ENCODE results near the gene CAND1. TPM values are rescaled to one million over a fixed set of nuclear protein-coding genes. Genes with fewer than 3 reads are reported as not detected.

The CAND1 gene
- total RNA-seq, 6 donors from 2014 or later: 39.2 to 96.3 (median 87.5) TPM

- H3K27ac ChIP-seq: no peak overlapping the region
- ATAC-seq (ENCODE audit: low FRiP score in 2 of 2): no peak
- no peak for DNase-seq
- H3K27me3 ChIP-seq: no peaks in the 10 kb centered on the region
- H3K4me3 ChIP-seq: no peak overlapping the region
- no peaks in the 10 kb centered on the region for H3K9me3 ChIP-seq
- H3K4me1 ChIP-seq: no peaks in the 10 kb centered on the region
- H3K36me3 ChIP-seq: no peaks in the 10 kb centered on the region
- TF ChIP-seq POLR2AphosphoS5 (IDR thresholded peaks at IDR 0.05) (no peak), CTCF (IDR thresholded peaks at IDR 0.05) (no peak), POLR2A (IDR thresholded peaks at IDR 0.05) (no peak), EP300 (IDR thresholded peaks at IDR 0.05) (no peak)
- 97 to 98% methylated on average over 2 of the region's 2 CpGs for WGBS, 2 donors
Observed at GRCh38 chr12:67344979-67345710, 76.0 kb downstream of the CAND1 start.

GRCh38 chr12:67348683-67349082 is 79.5 kb downstream of the CAND1 start:
- no peak for ATAC-seq (ENCODE audit: low FRiP score in 2 of 2)
- no peak overlapping the region for H3K4me3 ChIP-seq
- TF ChIP-seq POLR2AphosphoS5 (IDR thresholded peaks at IDR 0.05) (no peak), POLR2A (IDR thresholded peaks at IDR 0.05) (no peak), EP300 (IDR thresholded peaks at IDR 0.05) (no peak), CTCF (IDR thresholded peaks at IDR 0.05) (no peak)

GRCh38 chr12:67352682-67353081 is 83.5 kb downstream of the CAND1 start:
- TF ChIP-seq POLR2AphosphoS5 (IDR thresholded peaks at IDR 0.05) (no peak), CTCF (IDR thresholded peaks at IDR 0.05) (no peak), POLR2A (IDR thresholded peaks at IDR 0.05) (no peak), EP300 (IDR thresholded peaks at IDR 0.05) (no peak)
- no peak overlapping the region for H3K27ac ChIP-seq
- no peak for DNase-seq
- no peaks in the 10 kb centered on the region for H3K9me3 ChIP-seq
- no peak overlapping the region for H3K4me3 ChIP-seq
- no peaks in the 10 kb centered on the region for H3K36me3 ChIP-seq
- no peaks in the 10 kb centered on the region for H3K27me3 ChIP-seq
- WGBS, 2 donors: 41 to 65% methylated on average over 2 of the region's 2 CpGs
- H3K4me1 ChIP-seq: peaks cover 0 to 17% (median 6%) of the 10 kb centered on the region in 4 donors
- ATAC-seq (ENCODE audit: low FRiP score in 2 of 2): no peak

More at GRCh38 chr12:67348683-67349082, 79.5 kb downstream of the CAND1 start:
- no peak for DNase-seq
- Histone ChIP-seq H3K27ac (no peak overlapping the region), H3K36me3 (no peaks in the 10 kb centered on the region), H3K27me3 (no peaks in the 10 kb centered on the region), H3K4me1 (no peaks in the 10 kb centered on the region), H3K9me3 (no peaks in the 10 kb centered on the region)
- 82 to 84% methylated on average over 2 of the region's 2 CpGs for WGBS, 2 donors

GRCh38 chr12:67354322-67354721 is 85.2 kb downstream of the CAND1 start:
- 25 to 47% methylated on average over 5 of the region's 5 CpGs for WGBS, 2 donors
- Histone ChIP-seq H3K4me1 (peaks cover 0 to 22% (median 6%) of the 10 kb centered on the region in 4 donors), H3K9me3 (no peaks in the 10 kb centered on the region), H3K27me3 (no peaks in the 10 kb centered on the region), H3K27ac (peak overlapping the region in 1 of 4 donors; percentile 20), H3K4me3 (no peak overlapping the region), H3K36me3 (no peaks in the 10 kb centered on the region)
- ATAC-seq (ENCODE audit: low FRiP score in 2 of 2): peak in 1 of 2 donors; percentile 25
- TF ChIP-seq POLR2AphosphoS5 (IDR thresholded peaks at IDR 0.05): no peak
- no peak for TF ChIP-seq CTCF (IDR thresholded peaks at IDR 0.05)
- TF ChIP-seq POLR2A (IDR thresholded peaks at IDR 0.05): no peak
- TF ChIP-seq EP300 (IDR thresholded peaks at IDR 0.05): no peak
- no peak for DNase-seq

- Histone ChIP-seq H3K4me1 (peaks cover 0 to 22% (median 6%) of the 10 kb centered on the region in 4 donors), H3K9me3 (no peaks in the 10 kb centered on the region), H3K4me3 (no peak overlapping the region), H3K27me3 (no peaks in the 10 kb centered on the region), H3K27ac (no peak overlapping the region), H3K36me3 (no peaks in the 10 kb centered on the region)
- 31 to 59% methylated on average over 1 of the region's 1 CpG for WGBS, 2 donors
- ATAC-seq (ENCODE audit: low FRiP score in 2 of 2): no peak
- DNase-seq: no peak
- TF ChIP-seq POLR2A (IDR thresholded peaks at IDR 0.05) (no peak), POLR2AphosphoS5 (IDR thresholded peaks at IDR 0.05) (no peak)
Observed at GRCh38 chr12:67354966-67355365, 85.8 kb downstream of the CAND1 start.
